ENCODE results near the gene UGT1A1. TPM values are rescaled to one million over a fixed set of nuclear protein-coding genes. Genes with fewer than 3 reads are reported as not detected.

The UGT1A1 gene
- total and polyA plus RNA-seq, 7 donors, result 0.06 TPM; not detected in 6

GRCh38 chr2:233807966-233808935 is 48.2 kb downstream of the UGT1A1 start:
- Histone ChIP-seq H3K4me1 (no peaks in the 10 kb centered on the region), H3K36me3 (ENCODE audit: insufficient read depth in 1 of 2, low read depth in 1 of 2) (no peaks in the 10 kb centered on the region), H3K9me3 (no peaks in the 10 kb centered on the region), H3K27ac (no peak overlapping the region), H3K27me3 (ENCODE audit: insufficient read depth in 3 of 3, low read length in 2 of 3) (peaks cover 0 to 3% (median 0%) of the 10 kb centered on the region in 3 donors), H3K4me3 (no peak overlapping the region)
- ATAC-seq (no peak), DNase-seq (no peak)
- 69 to 78% (median 78%) methylated on average over 10 of the region's 10 CpGs for WGBS, 3 donors
- TF ChIP-seq CTCF (IDR thresholded peaks at IDR 0.05), result no peak
- intact Hi-C loops (cut with DNase I), result no loop called here

- peaks cover 0 to 3% (median 0%) of the 10 kb centered on the region in 3 donors for H3K27me3 ChIP-seq (ENCODE audit: insufficient read depth in 3 of 3, low read length in 2 of 3)
Observed at GRCh38 chr2:233810385-233810784, 50.3 kb downstream of the UGT1A1 start.

GRCh38 chr2:233811087-233811486 is 51.0 kb downstream of the UGT1A1 start:
- WGBS, 3 donors, result 57 to 74% (median 62%) methylated on average over 4 of the region's 4 CpGs
- DNase-seq (no peak), ATAC-seq (no peak)
- intact Hi-C loops (cut with DNase I), result no loop called here
- Histone ChIP-seq H3K4me1 (no peaks in the 10 kb centered on the region), H3K27me3 (ENCODE audit: insufficient read depth in 3 of 3, low read length in 2 of 3) (peaks cover 0 to 3% (median 0%) of the 10 kb centered on the region in 3 donors), H3K27ac (no peak overlapping the region), H3K9me3 (no peaks in the 10 kb centered on the region), H3K36me3 (ENCODE audit: insufficient read depth in 1 of 2, low read depth in 1 of 2) (no peaks in the 10 kb centered on the region), H3K4me3 (no peak overlapping the region)
- TF ChIP-seq CTCF (IDR thresholded peaks at IDR 0.05), result no peak

More at GRCh38 chr2:233810385-233810784, 50.3 kb downstream of the UGT1A1 start:
- DNase-seq (no peak), ATAC-seq (no peak)
- 85 to 87% (median 85%) methylated on average over 6 of the region's 6 CpGs for WGBS, 3 donors
- Histone ChIP-seq H3K4me1 (no peaks in the 10 kb centered on the region), H3K36me3 (ENCODE audit: insufficient read depth in 1 of 2, low read depth in 1 of 2) (no peaks in the 10 kb centered on the region), H3K4me3 (no peak overlapping the region), H3K27ac (no peak overlapping the region), H3K9me3 (no peaks in the 10 kb centered on the region)
- intact Hi-C loops (cut with DNase I), result no loop called here
- no peak for TF ChIP-seq CTCF (IDR thresholded peaks at IDR 0.05)

- Histone ChIP-seq H3K9me3 (no peaks in the 10 kb centered on the region), H3K27ac (no peak overlapping the region), H3K27me3 (ENCODE audit: insufficient read depth in 3 of 3, low read length in 2 of 3) (peaks cover 0 to 3% (median 0%) of the 10 kb centered on the region in 3 donors), H3K4me1 (no peaks in the 10 kb centered on the region), H3K36me3 (ENCODE audit: insufficient read depth in 1 of 2, low read depth in 1 of 2) (no peaks in the 10 kb centered on the region), H3K4me3 (no peak overlapping the region)
- WGBS, 3 donors, result 84 to 92% (median 85%) methylated on average over 8 of the region's 8 CpGs
- ATAC-seq (no peak), DNase-seq (no peak)
- intact Hi-C loops (cut with DNase I), result no loop called here
- TF ChIP-seq CTCF (IDR thresholded peaks at IDR 0.05), result no peak
Observed at GRCh38 chr2:233811732-233812131, 51.7 kb downstream of the UGT1A1 start.

All from psoas muscle (tissue), 8 donors.